Nephron progenitor cell (in vitro differentiated cells): Measurements from ENCODE around the gene ELOB.

ENCODE experiments used
- DNase-seq: peaks from one replicate; pipeline ENCODE4 v3.0.0; 2021
- H3K27ac Mint-ChIP-seq: 2 replicates; pipeline ENCODE4 v1.8.0; 2021; ENCODE audit warnings: mild to moderate bottlenecking, moderate library complexity, mixed read lengths
- H3K27me3 Mint-ChIP-seq: 2 replicates; pipeline ENCODE4 v1.8.0; 2021; ENCODE audit warnings: mild to moderate bottlenecking, low read depth, mixed read lengths; ENCODE audit not compliant: poor library complexity
- H3K36me3 Mint-ChIP-seq: 2 replicates; pipeline ENCODE4 v1.8.0; 2021; ENCODE audit warnings: low read depth, mixed read lengths
- H3K4me1 Mint-ChIP-seq: 2 replicates; pipeline ENCODE4 v1.8.0; 2021; ENCODE audit warnings: mixed read lengths
- H3K4me3 Mint-ChIP-seq: 2 replicates; pipeline ENCODE4 v1.8.0; 2021; ENCODE audit warnings: mild to moderate bottlenecking, moderate library complexity, mixed read lengths
- H3K9me3 Mint-ChIP-seq: 2 replicates; pipeline ENCODE4 v1.8.0; 2021; ENCODE audit warnings: mild to moderate bottlenecking, moderate library complexity, mixed read lengths
- CTCF ChIP-seq: fragments of 200-600 bp; sonication (generic); IDR thresholded peaks from 2 replicates; pipeline ENCODE4 v1.5.0; 2021; ENCODE audit warnings: antibody characterized with exemption

ELOB gene

DNA sequence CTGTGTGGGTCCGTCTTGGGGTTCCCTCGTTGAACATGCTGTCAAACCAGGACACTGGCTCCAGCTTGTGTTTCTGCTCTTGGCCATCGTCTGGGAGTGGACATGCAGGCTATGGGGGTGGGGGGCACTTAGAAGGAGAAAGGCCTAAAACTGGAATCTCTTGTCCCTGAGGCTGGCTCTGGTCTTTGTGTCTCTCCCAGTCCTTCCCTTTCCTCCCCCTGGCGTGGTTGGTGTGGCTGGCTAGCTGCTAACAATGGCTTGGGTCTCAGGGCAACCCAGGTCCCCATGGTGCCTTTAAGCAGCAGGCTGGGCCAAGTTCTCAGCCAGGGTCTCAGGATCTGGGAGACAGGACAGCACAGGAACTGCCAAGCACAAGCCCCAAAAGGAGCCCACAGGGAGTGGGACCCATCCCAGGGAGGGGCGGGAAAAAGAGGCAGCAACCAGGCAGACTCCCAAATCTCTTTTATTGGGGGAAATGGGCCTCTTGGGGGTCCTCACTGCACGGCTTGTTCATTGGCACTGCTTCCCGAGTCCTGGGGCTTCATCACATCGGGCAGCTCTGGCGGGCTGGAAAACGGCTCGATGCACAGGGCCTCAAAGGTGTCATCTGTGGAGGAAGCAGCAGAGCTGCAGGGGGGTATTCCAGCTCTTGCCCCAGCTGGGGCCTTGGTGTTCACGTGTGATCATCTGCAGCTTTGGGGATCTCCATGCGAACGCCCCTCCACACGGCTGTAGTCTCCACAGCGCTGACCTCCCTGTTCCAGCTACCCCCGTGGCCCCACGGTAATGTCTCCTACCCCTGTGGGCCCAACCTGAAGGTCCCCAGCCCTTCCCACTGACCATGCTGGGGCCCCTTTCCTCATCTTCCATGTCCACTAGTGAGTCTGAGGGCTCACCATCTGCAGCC lies 5.3 kb downstream of the ELOB start:
- Mint-ChIP-seq H3K9me3 (peaks cover 1% of the 10 kb centered on the region), H3K27me3 (no peaks in the 10 kb centered on the region), H3K4me3 (no peak overlapping the region), H3K4me1 (peaks cover 53% of the 10 kb centered on the region), H3K36me3 (peaks cover 52% of the 10 kb centered on the region), H3K27ac (peak overlapping the region; percentile 97)
- DNase-seq = no peak
- no peak for TF ChIP-seq CTCF

DNA sequence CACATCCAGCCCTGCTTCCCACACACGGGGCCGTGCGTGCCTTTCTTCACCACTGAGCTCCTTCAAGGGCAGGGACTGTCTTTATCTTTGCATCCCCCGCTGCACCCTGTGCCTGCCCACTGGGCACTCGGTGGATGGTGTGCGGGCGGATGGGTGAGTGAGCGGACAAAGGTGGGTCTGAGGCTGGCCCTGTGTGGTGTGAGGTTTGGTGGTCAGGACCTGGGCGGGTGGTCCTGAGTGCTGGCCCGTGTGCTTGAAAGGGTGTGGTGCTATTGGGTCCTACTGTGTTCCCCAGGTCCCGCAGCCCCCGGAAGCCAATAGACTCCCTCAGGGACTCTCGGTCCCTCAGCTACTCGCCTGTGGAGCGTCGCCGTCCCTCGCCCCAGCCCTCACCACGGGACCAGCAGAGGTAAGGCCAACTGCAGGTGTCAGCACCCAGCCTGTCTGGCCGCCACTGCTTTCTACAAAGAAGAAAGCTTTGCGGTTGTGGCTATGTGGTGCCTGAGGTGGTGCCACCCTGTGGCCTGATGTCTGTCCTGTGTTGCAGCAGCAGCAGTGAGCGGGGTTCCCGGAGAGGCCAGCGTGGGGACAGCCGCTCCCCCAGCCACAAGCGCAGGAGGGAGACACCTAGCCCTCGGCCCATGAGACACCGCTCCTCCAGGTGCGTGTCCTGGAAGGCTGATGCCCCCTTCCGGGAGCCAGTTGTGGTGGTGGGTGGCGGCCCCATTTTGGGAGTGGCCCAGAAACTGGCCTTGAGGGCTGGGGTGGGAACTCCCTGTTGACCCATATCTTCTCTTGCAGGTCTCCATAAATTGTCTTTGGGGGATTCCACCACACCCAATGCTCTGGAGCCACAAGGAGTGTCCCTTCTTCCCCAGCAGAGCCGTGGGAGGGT lies 6.8 kb downstream of the ELOB start:
- TF ChIP-seq CTCF = no peak
- peaks cover 67% of the 10 kb centered on the region for H3K36me3 Mint-ChIP-seq
- no peak for DNase-seq

GRCh38 chr16:2769675-2770056 lies 7.4 kb downstream of the ELOB start:
- H3K9me3 Mint-ChIP-seq = peaks cover 22% of the 10 kb centered on the region
- H3K4me3 Mint-ChIP-seq = no peak overlapping the region
- peak overlapping the region; percentile 97 for H3K27ac Mint-ChIP-seq
- H3K27me3 Mint-ChIP-seq = peaks cover 3% of the 10 kb centered on the region
- peaks cover 73% of the 10 kb centered on the region for H3K36me3 Mint-ChIP-seq
- no peak for TF ChIP-seq CTCF
- peaks cover 40% of the 10 kb centered on the region for H3K4me1 Mint-ChIP-seq
- no peak for DNase-seq

More for the DNA sequence above, 6.8 kb downstream of the ELOB start:
- H3K9me3 Mint-ChIP-seq = peaks cover 16% of the 10 kb centered on the region
- no peak overlapping the region for H3K4me3 Mint-ChIP-seq
- H3K27ac Mint-ChIP-seq = peak overlapping the region; percentile 97
- H3K27me3 Mint-ChIP-seq = peaks cover 3% of the 10 kb centered on the region
- peaks cover 41% of the 10 kb centered on the region for H3K4me1 Mint-ChIP-seq

GRCh38 chr16:2769100-2769529 lies 8.0 kb downstream of the ELOB start:
- DNase-seq = no peak
- peaks cover 40% of the 10 kb centered on the region for H3K4me1 Mint-ChIP-seq
- peak overlapping the region; percentile 97 for H3K27ac Mint-ChIP-seq
- H3K27me3 Mint-ChIP-seq = peaks cover 3% of the 10 kb centered on the region
- peaks cover 28% of the 10 kb centered on the region for H3K9me3 Mint-ChIP-seq
- H3K36me3 Mint-ChIP-seq = peaks cover 79% of the 10 kb centered on the region
- no peak overlapping the region for H3K4me3 Mint-ChIP-seq
- no peak for TF ChIP-seq CTCF

- peaks cover 40% of the 10 kb centered on the region for H3K4me1 Mint-ChIP-seq
- H3K27ac Mint-ChIP-seq = peak overlapping the region; percentile 97
- no peak for TF ChIP-seq CTCF
- peaks cover 3% of the 10 kb centered on the region for H3K27me3 Mint-ChIP-seq
- no peak overlapping the region for H3K4me3 Mint-ChIP-seq
- no peak for DNase-seq
- peaks cover 33% of the 10 kb centered on the region for H3K9me3 Mint-ChIP-seq
- H3K36me3 Mint-ChIP-seq = peaks cover 84% of the 10 kb centered on the region
Measured at GRCh38 chr16:2768403-2769089, 8.5 kb downstream of the ELOB start.
